Ramos (cell line): ENCODE results near the gene SMIM43.
"Not testable (repeated sequence)": the region's sequence is repeated elsewhere in the genome, so short reads cannot be mapped to it uniquely, and the experiment has no call there.

ENCODE experiments used
- in situ Hi-C: fragments of 300-500 bp; cut with MboI; formaldehyde crosslinking; loops from one replicate; pipeline ENCODE4 v1.14.3; 2022; ENCODE audit warnings: low sequenced_read_pairs; ENCODE audit not compliant: unreplicated experiment

The SMIM43 gene

DNA sequence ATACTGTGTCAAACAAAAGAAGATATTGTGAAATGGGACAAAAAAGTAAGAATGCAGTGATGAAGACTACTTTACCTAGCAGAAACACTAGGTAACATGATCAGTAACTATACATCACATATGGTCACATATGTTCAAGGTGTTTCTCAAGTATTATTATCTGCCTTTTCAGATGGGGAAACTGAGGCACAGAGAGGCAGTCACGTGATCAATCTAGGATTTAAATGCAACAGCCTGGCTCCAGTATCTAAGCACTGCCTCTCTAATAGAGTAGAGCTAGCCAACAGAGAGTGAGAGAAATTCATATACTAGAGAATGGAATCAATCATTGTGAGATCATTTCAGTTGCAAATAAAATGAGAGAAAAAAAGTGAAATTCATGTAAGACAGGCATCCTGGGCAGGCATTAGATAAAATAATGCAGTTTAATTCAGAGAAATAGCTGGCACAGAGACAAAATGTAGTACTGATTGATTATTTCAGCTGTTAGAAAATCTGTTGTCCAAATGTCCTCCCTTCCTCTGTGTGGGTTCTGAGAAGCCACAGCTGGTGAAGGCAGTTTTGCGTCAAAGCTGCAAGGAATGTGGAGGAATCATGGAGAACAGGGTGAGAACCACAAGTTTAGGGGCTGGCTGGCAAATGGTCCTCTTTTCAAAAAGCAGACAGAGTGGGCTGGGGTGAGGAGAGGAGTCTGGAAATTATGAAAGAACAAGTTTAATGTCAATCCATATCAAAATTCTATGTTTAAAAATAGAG is 26.0 kb downstream of the SMIM43 start:
- in situ Hi-C loops = no loop called here

DNA sequence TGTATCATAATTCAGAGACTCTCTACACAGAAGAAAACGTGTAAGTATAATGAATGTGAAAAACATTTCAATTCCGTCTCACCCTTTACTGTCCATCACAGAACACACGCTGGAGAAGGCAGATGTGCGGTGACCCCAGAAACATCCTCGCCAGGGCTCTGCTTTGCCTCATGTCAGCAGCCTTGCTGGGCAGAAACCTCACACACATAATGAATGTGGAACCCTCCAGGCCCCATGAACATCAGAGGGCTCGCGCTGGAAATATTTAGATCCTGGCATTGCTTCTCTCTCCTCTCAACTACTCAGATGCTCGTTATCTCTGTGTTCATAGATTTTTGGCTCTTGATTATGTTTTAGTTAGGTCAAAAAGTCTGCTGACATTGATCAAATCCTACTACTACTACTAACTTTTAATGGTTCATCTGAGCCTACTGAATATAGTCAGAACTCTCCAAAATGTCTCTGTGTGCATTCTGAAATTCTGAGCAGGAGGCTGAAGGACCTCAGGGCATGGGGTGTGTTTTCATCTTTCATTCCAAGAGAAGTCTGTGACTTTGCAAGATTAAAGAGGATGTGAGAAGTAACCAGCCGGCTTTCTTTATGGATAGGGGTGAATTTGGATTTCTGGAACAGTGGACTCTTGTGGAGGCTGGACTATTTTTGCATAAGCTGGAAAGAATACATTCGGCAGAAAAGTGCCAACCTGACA is 27.0 kb downstream of the SMIM43 start:
- in situ Hi-C loops = no loop called here

DNA sequence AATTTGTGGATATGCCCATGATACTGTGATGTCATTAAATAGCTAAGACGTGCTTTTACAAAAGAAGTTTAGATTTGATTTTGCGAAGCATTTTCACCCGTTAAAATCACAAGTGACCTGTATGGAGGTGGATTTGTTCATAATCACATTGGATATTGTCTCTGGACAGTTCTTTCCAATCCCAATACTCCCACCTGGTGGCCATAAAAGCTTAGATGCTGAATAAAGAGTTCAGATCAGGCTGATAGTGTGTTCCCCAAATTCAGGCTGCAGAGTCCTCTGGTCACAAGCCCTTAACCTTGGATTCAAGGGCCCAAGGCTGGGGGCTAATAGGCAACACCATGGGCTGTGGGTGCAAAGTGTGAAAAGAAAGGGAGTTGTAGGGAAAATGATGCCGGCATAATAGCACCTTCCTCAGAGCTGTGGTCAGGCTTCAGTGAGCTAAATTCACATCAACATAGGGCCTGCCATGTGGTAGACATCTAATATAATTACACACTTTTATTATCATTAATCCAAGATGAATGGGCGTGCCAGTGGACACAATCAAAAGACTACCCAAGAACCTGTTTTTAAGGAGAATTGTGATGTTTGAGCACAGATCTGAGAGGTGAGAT is 28.1 kb downstream of the SMIM43 start:
- in situ Hi-C loops = no loop called here

DNA sequence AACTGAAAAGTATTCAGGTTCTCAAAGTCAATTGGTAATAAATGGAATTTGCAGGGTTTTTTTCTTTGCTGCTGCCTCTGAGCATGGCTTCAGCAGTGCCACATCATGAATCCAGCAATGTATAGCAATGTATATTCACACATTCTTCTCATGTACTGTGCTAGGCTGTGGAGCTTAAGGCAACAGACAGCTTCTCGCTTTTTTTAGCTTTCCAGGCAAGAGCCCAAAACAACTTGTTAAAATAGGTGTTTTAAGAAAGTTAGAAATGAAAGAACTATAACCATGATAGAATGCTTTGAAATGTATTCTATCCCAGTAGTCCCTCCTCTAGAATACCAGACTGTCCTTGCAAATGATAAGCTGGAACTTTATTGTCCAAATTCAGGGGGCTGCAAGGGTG is 30.4 kb downstream of the SMIM43 start:
- in situ Hi-C loops = no loop called here

DNA sequence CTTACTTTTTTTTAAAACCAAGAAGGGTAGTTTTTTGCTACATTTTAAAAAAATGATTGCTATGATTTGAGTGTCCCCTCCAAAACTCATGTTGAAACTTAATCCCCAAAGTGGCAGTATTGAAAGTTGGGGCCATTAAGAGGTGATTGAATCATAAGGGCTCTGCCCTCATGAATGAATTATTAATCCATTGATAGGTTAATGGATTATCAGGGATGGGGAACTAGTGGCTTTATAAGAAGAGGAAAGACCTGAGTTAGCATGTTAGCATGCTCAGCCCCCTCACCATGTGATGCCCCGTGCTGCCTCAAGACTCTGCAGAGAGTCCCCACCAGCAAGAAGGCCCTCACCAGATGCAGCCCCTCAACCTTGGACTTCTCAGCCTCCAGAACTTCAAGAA is 31.0 kb downstream of the SMIM43 start:
- in situ Hi-C loops = no loop called here

DNA sequence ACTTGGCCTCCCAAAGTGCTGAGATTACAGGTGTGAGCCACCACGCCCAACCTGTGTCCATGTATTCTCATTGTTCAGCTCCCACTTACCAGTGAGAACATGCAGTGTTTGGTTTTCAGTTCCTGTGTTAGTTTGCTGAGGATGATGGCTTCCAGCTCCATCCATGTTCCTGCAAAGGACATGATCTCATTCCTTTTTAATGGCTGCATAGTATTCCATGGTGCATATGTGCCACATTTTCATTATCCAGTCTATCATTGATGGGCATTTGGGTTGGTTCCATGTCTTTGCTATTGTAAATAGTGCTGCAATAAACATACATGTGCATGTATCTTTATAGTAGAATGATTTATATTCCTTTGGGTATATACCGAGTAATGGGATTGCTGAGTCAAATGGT is 35.2 kb downstream of the SMIM43 start:
- in situ Hi-C loops = not testable (repeated sequence)

DNA sequence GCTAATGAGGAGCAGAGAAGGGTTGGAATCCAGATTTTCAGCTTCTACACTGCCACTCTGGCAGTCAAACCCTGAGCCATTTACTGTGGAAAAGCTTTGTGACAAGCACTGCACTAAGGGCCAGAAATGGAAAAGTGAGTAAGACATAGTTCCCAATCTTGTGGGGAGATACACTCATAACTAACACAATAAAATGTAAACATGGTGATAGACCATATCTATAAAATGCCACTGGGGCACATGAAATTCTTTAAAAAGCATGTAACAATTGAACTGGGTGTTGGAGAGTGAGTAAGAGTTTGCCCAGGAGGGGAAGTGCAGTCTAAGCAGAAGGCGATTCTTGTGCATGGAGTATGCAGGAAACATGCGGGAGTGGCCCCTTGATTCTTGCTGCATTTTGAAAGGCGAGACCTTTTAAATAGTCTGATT is 36.2 kb downstream of the SMIM43 start:
- in situ Hi-C loops = no loop called here

DNA sequence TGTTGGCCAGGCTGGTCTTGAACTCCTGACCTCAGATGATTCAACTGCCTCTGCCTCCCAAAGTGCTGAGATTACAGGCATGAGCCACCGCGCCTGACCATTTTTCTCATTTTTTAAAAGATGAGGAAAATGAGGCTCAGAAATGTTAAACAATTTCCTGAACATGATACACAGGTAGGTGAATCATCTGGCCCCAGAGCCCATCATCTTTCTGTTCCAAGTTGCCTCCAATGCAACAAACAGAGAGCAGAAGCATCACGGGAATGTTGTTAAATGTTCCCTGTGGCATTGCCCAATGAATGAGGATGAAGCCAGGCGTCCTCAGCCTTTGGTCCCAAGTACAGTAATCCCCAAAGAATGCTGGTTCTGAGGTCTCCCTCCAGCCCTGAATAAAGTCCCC is 36.9 kb downstream of the SMIM43 start:
- in situ Hi-C loops = no loop called here

DNA sequence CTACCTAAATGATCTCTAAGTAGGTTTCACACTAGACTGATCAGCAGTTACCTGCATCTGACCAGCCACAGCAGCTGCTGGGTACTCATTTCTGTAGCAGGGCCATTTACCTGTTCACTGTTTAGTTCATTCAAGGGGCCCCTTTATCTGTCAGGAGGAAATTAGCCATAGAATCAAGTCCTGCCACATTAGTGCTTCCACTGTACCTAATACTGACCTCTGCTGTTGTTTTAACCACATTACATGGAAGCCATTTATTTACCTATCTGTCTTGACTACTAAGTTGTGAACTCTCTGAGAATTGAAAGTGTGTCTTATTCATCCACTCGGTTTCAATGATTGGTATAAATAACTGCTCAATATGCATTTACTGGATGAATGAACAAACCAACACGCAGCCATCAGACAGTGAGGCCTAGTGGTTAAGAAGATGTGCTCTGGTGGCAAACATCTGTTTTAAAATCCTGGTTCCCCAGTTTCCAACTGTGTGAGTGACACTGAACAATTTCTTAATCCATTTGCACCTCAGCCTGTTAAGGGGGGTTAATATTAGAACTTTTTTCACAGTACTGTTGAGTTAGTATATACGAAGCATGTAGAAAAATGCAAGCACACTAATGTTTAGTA is 38.2 kb downstream of the SMIM43 start:
- in situ Hi-C loops = no loop called here

DNA sequence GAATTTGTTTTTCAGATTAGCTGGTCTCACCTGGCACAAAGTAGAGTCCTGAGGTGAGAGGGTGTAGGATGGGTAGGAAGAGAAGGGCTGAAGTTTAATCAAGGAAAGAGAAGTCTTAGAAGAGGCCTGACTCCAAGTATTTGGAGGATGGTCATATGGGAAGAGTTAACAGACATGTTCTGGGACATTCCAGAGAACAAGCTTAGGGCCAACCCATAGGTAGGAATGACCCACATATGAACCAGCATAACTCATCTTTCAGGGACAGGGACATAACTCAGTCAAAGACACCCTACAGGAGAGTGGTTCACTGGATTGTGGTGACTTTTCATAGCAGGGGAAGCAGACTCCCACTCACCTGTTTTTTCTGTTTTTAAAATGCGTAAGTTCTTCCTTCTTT is 40.3 kb downstream of the SMIM43 start:
- in situ Hi-C loops = no loop called here

DNA sequence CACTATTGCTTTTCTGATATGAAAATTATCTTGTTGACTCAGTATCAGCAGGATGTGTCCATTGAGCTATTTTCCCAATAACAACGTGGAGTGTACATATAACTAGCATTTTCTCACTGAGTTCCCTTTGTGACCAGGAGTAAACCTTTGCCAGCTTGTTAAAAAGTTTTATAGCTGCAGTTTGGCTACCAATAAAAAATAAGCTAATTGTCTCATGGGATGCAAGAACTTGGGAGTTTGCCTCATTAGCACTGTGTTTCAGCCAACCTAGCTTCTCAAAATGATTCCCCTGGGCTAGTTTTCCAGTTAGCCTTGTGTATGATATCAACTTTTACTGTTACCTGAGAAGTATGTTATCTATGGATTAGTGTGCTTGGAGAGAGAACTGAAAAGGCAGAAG is 43.3 kb downstream of the SMIM43 start:
- in situ Hi-C loops = no loop called here

DNA sequence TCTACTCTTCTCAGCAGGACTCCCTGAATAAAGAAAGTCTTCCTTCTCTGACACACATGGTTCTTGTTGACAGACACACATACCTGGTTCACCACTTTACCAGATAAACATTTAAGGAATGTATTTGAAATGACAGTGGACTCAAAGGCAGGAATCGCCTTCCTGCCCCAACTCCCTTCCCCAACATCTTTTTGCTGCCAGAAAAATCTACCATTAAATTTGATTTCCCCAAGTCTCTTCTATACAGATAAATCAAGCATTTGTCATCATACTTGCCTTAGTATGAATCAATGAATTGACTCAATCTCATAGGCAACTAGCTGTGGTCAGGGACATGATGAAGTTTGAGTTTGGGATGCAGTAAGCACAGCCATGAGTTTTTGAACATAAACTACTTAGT is 44.9 kb downstream of the SMIM43 start:
- in situ Hi-C loops = no loop called here

DNA sequence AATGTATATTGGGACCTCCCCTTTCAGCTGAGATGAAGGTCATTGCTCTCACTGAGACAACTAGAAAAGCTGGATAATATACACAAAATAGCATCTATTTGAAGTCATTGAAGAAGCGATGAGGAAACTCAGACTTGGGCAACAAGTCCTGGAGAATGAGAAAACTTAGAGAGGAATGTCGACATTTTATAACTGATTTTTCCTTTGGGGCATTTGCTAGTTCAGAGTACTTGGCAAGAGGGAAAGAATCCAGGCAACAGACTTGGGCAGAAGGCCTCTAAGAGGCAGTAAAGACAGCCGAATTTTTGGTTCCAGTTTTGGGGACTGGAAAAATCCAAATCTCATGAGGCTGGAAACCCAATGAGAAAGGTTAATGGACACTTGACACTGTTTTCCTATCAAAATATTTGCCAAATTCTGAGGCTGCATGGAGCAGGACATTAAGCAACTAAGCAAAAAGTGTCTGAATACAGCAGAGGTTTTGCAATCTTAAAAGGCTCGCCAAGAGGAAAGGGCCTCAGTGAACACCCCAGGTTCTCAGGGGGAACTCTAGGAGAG is 47.2 kb downstream of the SMIM43 start:
- in situ Hi-C loops = no loop called here

DNA sequence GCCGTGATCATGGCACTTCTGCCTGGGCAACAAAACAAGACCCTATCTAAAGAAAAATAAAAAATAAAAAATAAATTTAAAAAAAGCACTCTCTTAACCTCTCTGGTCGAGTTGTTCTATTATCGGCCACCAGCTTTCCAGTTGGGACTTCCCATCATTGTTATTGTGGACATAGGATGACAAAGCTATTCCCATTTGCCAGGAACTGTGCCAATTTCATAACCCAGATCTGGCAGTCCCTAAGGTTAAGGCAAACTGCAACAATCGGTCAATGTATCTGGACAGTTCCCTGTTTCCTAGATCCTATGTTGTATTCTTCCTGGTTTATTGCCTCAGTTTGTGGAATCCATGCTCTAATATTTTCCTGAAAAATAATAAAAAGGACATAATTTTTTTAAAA is 50.4 kb downstream of the SMIM43 start:
- in situ Hi-C loops = no loop called here

DNA sequence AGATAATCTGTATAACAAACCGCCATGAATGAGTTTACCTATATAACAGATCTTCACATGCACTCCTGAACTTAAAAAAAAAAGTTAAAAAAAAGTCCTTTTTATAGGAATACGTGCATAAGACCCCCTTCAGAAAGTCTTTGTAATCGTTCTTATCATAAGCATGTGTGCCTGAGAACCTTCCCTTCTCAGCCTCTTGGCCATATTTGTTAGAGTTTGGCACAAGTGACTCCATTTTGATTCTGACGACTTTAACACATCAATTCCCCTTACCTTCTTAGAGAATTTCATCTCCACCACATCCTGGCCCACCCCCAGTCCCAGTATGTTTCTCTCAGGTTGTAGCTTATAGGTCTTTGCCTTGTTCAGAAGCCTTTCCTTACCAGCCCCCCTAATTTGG is 52.2 kb downstream of the SMIM43 start:
- in situ Hi-C loops = no loop called here

DNA sequence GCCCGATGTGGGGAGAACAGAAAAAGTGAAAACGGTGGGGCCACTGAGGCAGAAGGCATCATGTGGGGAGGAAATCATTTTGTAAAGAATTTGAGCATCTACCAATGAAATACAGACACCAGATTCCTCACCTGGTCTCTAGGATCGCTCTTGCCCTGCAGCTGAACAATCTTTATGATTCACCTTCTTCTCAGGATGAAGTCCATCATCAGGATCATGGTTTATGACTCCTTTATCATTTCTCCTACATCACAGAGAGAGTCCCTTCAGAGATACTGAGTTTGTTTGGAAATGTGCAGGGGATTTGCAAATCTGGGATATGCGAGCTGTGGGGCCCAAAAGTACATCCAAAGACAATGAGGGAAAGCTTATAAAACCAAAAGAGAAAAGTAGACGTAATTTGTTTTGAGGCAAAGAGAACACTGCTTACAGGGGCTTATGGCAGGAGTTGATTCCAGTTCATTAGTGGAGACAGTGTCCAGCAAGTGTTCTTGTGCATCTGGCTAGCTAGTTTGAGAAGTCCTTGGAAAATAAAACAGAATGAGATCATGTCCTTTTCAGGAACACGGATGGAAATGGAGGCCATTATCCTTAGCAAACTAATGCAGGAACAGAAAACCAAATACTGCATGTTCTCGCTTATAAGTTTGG is 52.8 kb downstream of the SMIM43 start:
- in situ Hi-C loops = no loop called here

DNA sequence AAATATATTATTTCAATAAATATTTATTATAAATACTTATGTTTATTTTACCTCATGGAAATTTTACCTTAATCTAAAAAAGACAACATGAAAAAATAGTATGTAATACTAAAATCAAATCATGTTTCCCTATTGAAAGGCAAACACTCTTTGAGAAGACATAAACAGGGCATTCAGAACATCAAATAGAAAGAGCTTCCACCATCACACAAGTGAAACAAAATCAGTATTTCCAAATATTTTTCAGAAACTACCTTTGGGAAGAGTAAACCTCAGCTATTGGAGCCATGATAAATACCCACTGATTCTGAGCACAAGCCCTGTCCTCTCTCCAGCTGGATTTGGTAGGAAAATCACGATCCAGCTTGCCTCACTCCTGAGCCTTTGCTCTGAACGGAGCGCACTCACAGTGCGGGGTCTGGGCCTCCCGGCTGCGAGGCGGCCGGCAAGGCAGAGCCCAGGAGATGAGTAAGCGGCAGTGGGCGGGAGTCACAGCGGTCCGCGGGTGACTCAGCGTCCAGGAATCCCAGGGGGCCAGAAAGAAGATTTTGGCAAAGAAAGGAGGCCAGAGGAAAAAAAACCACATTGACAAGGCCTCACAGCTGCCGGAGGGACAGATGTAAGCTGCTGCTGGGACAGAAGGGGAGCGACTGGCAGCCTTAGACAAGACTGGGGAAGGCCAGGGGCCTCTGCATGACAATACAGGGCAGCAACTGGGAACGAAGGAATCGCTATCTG is 53.5 kb downstream of the SMIM43 start:
- in situ Hi-C loops = no loop called here

DNA sequence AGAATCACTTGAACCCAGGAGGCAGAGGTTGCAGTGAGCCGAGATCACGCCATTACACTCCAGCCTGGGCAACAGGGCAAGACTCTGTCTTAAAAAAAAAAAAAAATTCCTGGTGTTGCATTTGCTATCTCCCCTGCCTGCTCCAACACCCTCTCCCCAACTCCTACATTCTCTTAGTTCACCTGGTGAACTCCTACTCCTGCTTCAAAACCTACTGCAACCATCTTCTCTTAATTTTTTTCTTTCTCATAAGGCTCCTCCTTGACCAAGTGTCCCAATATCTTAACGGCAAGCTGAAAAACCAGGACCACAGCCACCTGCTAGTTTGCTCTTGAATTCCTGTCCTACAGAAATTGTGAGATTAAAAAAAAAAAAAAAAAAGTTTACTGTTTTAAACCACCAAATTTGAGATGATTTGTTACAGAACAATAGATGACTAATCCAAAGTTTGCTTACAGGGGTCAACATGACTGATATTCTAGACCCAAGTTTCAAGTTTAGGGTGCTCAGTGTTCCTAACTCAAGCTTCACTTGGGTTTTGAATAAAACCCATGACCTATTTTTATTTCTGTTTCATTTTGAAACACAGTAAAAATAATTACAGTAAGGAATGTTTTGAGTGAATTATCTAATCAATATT is 55.1 kb downstream of the SMIM43 start:
- in situ Hi-C loops = no loop called here
